Testis (tissue), 3 donors: Measurements from ENCODE around the gene SLC9A9. TPM values are rescaled to one million over a fixed set of nuclear protein-coding genes. Genes with fewer than 3 reads are reported as not detected.

Experiments
- DNase-seq: peaks from one replicate; pipeline ENCODE4 v3.0.0-alpha.2; 2019
- H3K27ac ChIP-seq, 2 donors: fragments of 200-600 bp; sonication (generic); one replicate each; pipeline ENCODE4 v1.5.1; 2019
- H3K27me3 ChIP-seq: fragments of 200-600 bp; sonication (generic); one replicate; pipeline ENCODE4 v1.5.1; 2019
- H3K36me3 ChIP-seq: fragments of 200-600 bp; sonication (generic); one replicate; pipeline ENCODE4 v1.5.1; 2017; ENCODE audit warnings: low read depth; ENCODE audit errors: missing control alignments
- H3K4me1 ChIP-seq: fragments of 200-600 bp; sonication (generic); one replicate; pipeline ENCODE4 v1.5.1; 2019
- H3K4me3 ChIP-seq, 2 donors: fragments of 200-600 bp; sonication (generic); one replicate each; pipeline ENCODE4 v1.5.1; 2017 to 2019
- H3K9me3 ChIP-seq: fragments of 200-600 bp; sonication (generic); one replicate; pipeline ENCODE4 v1.5.1; 2017
- POLR2A ChIP-seq: fragments of 450-650 bp; IDR thresholded peaks from one replicate; pipeline ENCODE4 v1.6.1; 2017; ENCODE audit warnings: antibody characterized with exemption, mild to moderate bottlenecking, moderate library complexity
- WGBS, 2 donors: methylation state at CpG; one replicate each; pipeline ENCODE4 v1.1.5; 2018; 5-methylcytosine and 5-hydroxymethylcytosine counted together
- intact Hi-C: fragments of 100-400 bp; cut with DNase I; formaldehyde crosslinking; loops from one replicate; pipeline ENCODE4 v1.15.1; 2023; ENCODE audit warnings: low total_unique reads
- polyA plus RNA-seq: library from polyadenylated mRNA; stranded (reverse); fragments of 350-450 nt; fragmentation: Illumina TruSeq; extraction: RNeasy Lipid Tissue Mini Kit (QIAGEN cat#74804); gene quantifications from one replicate; pipeline ENCODE4 v1.2.3, GENCODE V29; 2014; ENCODE audit warnings: low read depth, low replicate concordance; ENCODE audit not compliant: insufficient read depth
- total RNA-seq, 2 donors: library from RNA; depleted of rRNA; stranded (reverse); fragments of >200 nt; gene quantifications; one replicate each; pipeline ENCODE4 v1.2.3, GENCODE V29; 2016
- TF ChIP-seq, protein P1 (sequence below), 3 experiments: fragments of 450-650 bp in 2 of 3; fragments of 200-600 bp in 1 of 3; sonication (generic) in 1 of 3; IDR thresholded peaks; one replicate each; pipeline ENCODE4 v1.5.1; 2016 to 2019; ENCODE audit warnings: antibody characterized with exemption in 3 of 3, mild to moderate bottlenecking in 2 of 3, moderate library complexity in 1 of 3

Gene SLC9A9
- total and polyA plus RNA-seq, 3 donors from 2014 or later, result 2.7 to 6.6 (median 4.3) TPM

DNA sequence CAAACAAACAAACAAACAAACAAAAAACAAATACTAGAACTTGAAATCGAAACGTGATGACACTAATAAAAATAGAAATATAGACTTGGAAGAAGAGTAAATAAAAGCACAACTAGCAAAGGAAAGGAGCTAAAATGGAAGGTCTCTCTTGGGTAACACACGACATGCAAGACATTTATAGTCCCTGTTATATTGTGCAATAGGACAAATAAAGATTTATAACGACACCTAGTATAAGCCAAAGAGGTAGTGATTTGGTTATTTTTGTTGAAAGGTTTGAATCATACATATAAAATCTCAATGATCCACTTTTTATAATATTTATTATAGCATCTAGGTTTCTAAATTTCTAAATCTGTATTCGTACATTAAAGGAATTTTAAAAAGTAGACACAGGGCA lies 379.1 kb downstream of the SLC9A9 start:
- intact Hi-C loops, result no loop called here
- H3K27me3 ChIP-seq, result no peaks in the 10 kb centered on the region
- 81 to 87% methylated on average over 5 of the region's 5 CpGs for WGBS, 2 donors
- TF ChIP-seq POLR2A, result no peak
- TF ChIP-seq, protein P1, sequence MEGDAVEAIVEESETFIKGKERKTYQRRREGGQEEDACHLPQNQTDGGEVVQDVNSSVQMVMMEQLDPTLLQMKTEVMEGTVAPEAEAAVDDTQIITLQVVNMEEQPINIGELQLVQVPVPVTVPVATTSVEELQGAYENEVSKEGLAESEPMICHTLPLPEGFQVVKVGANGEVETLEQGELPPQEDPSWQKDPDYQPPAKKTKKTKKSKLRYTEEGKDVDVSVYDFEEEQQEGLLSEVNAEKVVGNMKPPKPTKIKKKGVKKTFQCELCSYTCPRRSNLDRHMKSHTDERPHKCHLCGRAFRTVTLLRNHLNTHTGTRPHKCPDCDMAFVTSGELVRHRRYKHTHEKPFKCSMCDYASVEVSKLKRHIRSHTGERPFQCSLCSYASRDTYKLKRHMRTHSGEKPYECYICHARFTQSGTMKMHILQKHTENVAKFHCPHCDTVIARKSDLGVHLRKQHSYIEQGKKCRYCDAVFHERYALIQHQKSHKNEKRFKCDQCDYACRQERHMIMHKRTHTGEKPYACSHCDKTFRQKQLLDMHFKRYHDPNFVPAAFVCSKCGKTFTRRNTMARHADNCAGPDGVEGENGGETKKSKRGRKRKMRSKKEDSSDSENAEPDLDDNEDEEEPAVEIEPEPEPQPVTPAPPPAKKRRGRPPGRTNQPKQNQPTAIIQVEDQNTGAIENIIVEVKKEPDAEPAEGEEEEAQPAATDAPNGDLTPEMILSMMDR (IDR thresholded peaks at IDR 0.05), result no peak
- H3K27ac ChIP-seq, result no peak overlapping the region
- no peaks in the 10 kb centered on the region for H3K9me3 ChIP-seq
- no peak overlapping the region for H3K4me3 ChIP-seq
- H3K36me3 ChIP-seq, result no peaks in the 10 kb centered on the region
- no peak for DNase-seq
- no peaks in the 10 kb centered on the region for H3K4me1 ChIP-seq

DNA sequence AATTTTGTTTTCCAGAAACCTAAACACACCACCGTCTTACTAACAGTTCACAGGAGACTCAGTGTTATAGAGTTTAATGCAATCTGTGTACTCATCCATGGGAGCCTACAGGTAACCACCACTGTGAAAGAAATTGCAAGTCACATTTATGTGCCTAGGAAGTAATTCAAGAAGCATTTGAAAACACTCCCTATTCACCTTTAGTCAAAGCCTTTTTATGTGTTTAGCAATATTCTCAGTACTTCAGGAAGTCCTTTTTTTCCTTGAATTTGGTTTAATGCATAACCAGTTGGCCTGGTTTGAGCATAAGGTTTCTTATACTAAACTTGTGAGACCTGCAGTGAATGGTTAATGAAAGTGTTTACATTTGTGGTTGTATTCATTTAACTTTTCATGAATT lies 382.6 kb downstream of the SLC9A9 start:
- intact Hi-C loops, result no loop called here
- H3K4me3 ChIP-seq, result no peak overlapping the region

DNA sequence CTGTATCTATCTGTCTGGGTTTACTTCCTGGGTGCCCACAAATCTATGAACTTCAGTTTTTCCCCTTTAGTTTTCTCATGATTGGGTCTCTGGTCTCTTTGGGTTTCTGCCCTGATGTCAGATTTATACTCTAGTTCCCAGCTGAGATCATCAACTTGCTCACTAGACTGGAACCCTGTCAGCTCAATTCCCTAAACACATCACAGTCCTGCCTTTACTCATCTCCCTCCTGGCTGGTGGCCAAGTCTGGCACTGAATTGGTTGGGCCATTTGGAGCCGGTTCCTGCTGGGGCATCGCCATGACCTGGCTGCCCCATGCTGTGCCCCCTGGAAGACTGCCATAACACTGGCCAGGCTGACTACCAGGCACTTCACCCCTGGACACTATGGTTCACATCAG lies 383.4 kb downstream of the SLC9A9 start:
- no peaks in the 10 kb centered on the region for H3K36me3 ChIP-seq

More for the DNA sequence above, 382.6 kb downstream of the SLC9A9 start:
- 86 to 100% methylated on average over 1 of the region's 1 CpG for WGBS, 2 donors
- no peaks in the 10 kb centered on the region for H3K9me3 ChIP-seq
- no peaks in the 10 kb centered on the region for H3K27me3 ChIP-seq
- H3K4me1 ChIP-seq, result no peaks in the 10 kb centered on the region
- no peak for DNase-seq
- TF ChIP-seq POLR2A, result no peak
- TF ChIP-seq, protein P1 (IDR thresholded peaks at IDR 0.05), result no peak
- H3K36me3 ChIP-seq, result no peaks in the 10 kb centered on the region
- no peak overlapping the region for H3K27ac ChIP-seq

DNA sequence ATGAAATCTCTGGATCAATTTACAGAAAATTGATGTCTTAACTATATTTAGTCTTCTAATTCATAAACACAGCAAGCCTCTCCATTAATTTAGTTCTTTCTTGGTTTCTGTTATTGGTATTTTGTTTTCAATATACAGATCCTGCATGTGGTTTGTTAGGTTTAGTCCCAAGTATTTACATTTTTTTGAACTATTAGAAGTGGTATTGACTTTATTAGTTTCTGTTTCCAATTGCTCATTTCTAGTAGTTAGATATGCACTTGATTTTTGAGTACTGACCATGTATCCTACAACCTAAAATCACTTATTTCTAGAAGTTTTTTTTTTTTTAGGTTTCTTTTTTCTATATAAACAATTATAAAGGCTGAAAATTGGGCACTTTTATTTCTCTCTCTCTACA lies 392.8 kb downstream of the SLC9A9 start:
- intact Hi-C loops, result no loop called here
- Histone ChIP-seq H3K4me3 (no peak overlapping the region), H3K9me3 (no peaks in the 10 kb centered on the region), H3K36me3 (no peaks in the 10 kb centered on the region), H3K27ac (no peak overlapping the region), H3K27me3 (no peaks in the 10 kb centered on the region), H3K4me1 (no peaks in the 10 kb centered on the region)
- TF ChIP-seq, protein P1 (IDR thresholded peaks at IDR 0.05), result no peak
- no peak for TF ChIP-seq POLR2A
- no peak for DNase-seq

More for the DNA sequence above, 383.4 kb downstream of the SLC9A9 start:
- H3K27ac ChIP-seq, result no peak overlapping the region
- WGBS, 2 donors, result 60 to 84% methylated on average over 1 to 2 of the region's 2 CpGs
- no peaks in the 10 kb centered on the region for H3K4me1 ChIP-seq
- no peak overlapping the region for H3K4me3 ChIP-seq
- DNase-seq, result no peak
- intact Hi-C loops, result no loop called here
- H3K9me3 ChIP-seq, result no peaks in the 10 kb centered on the region
- no peak for TF ChIP-seq POLR2A
- TF ChIP-seq, protein P1 (IDR thresholded peaks at IDR 0.05), result no peak
- H3K27me3 ChIP-seq, result no peaks in the 10 kb centered on the region

DNA sequence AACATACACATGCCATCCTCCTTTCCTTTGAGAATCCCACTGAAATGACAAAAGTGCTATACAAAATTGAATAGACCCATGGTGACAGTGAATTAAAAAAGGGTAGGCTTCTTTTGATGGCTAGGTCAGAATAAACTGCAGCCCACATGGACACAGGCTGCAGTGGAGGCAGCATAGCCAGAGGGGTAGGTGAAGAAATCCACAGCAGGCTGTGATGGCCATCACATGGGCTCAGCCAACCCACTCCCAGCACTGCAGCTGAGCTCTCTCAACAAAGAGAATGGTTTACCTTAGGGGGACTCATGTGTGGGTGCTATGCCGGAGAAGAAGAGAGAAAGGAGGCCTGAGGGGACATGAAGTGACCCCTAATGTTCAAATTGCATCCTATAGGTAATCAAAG lies 397.6 kb downstream of the SLC9A9 start:
- Histone ChIP-seq H3K4me3 (no peak overlapping the region), H3K36me3 (no peaks in the 10 kb centered on the region), H3K4me1 (no peaks in the 10 kb centered on the region), H3K27me3 (no peaks in the 10 kb centered on the region), H3K27ac (no peak overlapping the region), H3K9me3 (no peaks in the 10 kb centered on the region)
- intact Hi-C loops, result no loop called here
- TF ChIP-seq, protein P1 (IDR thresholded peaks at IDR 0.05), result no peak
- no peak for TF ChIP-seq POLR2A
- no peak for DNase-seq
- 82 to 89% methylated on average over 1 of the region's 1 CpG for WGBS, 2 donors
